A673 (cell line): ENCODE measurements around the gene KLB.

ENCODE experiments used
- CTCF ChIP-seq: fragments of 300-800, 200-600 bp; sonication (generic); conservative IDR thresholded peaks from 2 replicates; pipeline ENCODE4 v1.5.1; 2017; ENCODE audit warnings: low read depth, mild to moderate bottlenecking, antibody characterized with exemption, low read length, moderate library complexity, mixed read lengths
- EZH2 ChIP-seq: fragments of 200-600 bp; sonication (generic); IDR thresholded peaks from 2 replicates; pipeline ENCODE4 v1.6.1; 2017; ENCODE audit warnings: borderline replicate concordance, low read depth, mild to moderate bottlenecking, mixed read lengths, antibody characterized with exemption, low read length; ENCODE audit not compliant: poor library complexity, severe bottlenecking

GRCh38 chr4:39415678-39416283, 9.1 kb downstream of the KLB start:
- no peak for TF ChIP-seq CTCF
- TF ChIP-seq EZH2: no peak
